Measurements from ENCODE around the gene POMGNT2.

POMGNT2 gene

DNA sequence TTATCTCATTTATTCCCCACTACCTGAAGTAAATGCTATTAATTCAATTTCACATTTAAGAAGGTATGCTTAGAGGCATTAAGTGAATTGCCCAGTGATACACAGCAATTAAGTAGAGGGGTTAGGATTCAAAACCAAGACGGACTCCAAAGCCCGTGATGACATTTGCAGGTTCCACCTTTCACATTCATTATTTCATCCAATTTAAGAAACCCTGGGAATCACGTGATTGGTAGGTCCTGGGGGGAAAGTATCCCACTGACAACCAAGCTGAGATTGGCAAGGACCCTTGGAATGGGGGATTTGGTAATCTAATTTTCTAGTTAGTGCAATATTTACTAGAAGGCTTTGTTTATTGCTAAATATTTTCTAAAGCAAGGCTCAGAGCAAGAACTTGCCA lies 1.8 kb downstream of the POMGNT2 start:
- in situ Hi-C loops (cut with HindIII; ENCODE audit: low sequenced_read_pairs): loop anchor here (10.0 kb wide), 2 partner anchors 139 to 189 kb away; no protein-coding TSS in a partner anchor

DNA sequence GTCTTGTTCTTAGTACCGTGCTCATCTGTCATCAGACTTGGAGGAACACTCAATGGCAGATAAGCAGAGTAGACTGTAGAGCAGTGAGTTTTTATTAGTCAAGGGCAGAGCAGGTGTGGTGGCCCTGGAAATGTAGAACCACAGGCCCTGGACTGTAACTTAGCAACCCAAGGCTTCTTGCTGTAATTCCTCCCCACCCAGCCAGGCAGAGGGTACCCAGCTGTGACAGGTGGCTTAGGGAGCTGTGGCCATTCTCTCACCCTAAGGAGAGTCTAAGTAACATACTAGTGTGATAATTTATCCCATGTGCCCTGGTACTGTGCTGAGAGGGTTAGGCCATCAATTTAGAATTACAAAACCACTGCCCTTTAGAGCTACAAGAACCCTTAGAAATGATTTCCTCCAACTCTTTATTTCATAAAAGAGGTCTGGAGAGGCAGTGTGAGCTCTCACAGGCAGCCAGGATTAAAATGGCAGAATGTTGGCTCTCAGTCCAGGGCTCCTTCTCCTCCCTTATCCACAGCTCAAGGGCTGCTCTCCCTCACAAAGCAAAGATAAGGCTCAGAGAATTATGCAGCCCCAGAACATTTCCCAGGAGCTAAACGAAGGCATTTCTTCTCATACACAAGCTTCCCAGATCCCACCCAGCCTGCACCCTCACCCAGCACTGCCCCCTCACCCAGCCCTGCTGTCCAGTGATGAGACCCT lies 3.0 kb downstream of the POMGNT2 start:
- in situ Hi-C loops (cut with HindIII; ENCODE audit: low sequenced_read_pairs): loop anchor here (10.0 kb wide), 2 partner anchors 138 to 188 kb away; no protein-coding TSS in a partner anchor

- in situ Hi-C loops (cut with HindIII; ENCODE audit: low sequenced_read_pairs): no loop called here
Observed at GRCh38 chr3:43098761-43099160, 7.1 kb downstream of the POMGNT2 start.

DNA sequence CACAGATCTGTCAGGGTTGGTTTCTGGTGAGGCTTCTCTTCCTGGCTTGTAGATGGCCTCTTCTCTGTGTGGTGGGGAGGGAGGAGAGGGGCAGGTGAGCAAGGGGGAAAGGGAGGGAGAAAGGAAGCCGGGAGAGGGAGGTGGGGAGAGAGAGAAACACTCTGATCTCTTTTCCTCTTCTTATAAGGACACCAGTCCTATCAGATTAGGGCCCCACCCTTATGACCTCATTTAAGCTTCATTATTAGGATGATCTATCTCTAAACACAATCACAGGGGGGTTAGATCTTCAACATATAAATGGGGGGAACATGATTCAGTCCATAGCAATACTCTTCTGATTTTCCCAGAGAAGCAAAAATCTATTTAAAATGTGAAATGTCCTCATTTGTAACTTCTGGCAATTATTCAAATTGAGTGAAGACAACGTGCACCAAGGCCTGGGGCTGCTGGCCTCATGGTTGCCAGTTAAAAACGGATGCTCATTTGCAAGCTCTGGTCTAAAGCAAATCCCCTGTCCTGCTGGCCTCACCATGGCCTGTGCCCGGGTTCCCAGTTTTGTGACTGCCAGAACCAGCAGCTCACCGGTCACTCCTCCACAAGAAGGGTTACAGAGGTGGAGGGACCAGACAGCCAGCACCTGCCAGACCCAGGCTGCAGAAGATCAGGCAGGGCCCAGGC lies 8.3 kb downstream of the POMGNT2 start:
- in situ Hi-C loops (cut with HindIII; ENCODE audit: low sequenced_read_pairs): no loop called here

- in situ Hi-C loops (cut with HindIII; ENCODE audit: low sequenced_read_pairs): no loop called here
Observed at GRCh38 chr3:43096761-43097160, 9.1 kb downstream of the POMGNT2 start.

- in situ Hi-C loops (cut with HindIII; ENCODE audit: low sequenced_read_pairs): no loop called here
Observed at GRCh38 chr3:43095370-43095769, 10.5 kb downstream of the POMGNT2 start.

GRCh38 chr3:43094851-43095250 lies 11.0 kb downstream of the POMGNT2 start:
- in situ Hi-C loops (cut with HindIII; ENCODE audit: low sequenced_read_pairs): no loop called here

GRCh38 chr3:43094381-43094780 lies 11.5 kb downstream of the POMGNT2 start:
- in situ Hi-C loops (cut with HindIII; ENCODE audit: low sequenced_read_pairs): no loop called here

DNA sequence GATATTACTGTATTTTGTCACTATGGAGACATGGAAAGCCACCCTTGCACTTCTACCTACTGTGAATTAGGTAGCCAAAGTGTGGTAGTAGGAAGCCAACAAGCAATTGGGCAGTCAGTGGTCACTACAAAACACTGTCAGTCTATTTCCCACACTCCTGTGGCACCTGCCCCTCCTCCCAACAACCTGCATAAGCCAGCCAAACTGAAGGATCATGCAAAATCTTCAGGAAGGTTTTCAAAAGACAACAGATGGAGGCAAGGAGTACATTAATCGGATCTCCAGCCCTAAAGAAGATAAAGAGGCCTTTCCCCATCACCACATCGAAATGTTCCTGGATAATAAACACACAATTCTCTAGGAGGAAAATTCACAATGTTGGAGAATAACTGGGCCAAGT lies 11.9 kb downstream of the POMGNT2 start:
- in situ Hi-C loops (cut with HindIII; ENCODE audit: low sequenced_read_pairs): no loop called here

DNA sequence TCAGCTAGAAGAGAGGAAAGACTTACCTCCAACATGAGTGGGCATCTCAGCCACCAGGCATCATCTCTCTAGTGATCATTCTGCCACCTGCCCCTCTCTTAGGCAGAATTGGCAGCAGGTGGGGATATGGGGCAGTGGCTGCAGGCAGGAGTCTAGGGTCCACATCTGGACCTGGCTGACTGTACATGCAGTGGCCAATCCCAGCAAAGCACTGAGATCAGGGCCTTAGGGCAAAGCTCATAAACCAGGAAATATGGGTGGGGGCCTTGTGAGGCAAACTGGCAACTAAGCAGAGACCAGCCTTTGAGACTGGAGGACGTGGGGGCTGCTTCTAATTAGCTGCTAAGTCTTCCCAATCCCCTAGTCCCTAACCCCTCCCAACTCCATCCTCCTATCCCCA lies 12.9 kb downstream of the POMGNT2 start:
- in situ Hi-C loops (cut with HindIII; ENCODE audit: low sequenced_read_pairs): no loop called here

- in situ Hi-C loops (cut with HindIII; ENCODE audit: low sequenced_read_pairs): no loop called here
Observed at GRCh38 chr3:43091481-43091880, 14.4 kb downstream of the POMGNT2 start.

DNA sequence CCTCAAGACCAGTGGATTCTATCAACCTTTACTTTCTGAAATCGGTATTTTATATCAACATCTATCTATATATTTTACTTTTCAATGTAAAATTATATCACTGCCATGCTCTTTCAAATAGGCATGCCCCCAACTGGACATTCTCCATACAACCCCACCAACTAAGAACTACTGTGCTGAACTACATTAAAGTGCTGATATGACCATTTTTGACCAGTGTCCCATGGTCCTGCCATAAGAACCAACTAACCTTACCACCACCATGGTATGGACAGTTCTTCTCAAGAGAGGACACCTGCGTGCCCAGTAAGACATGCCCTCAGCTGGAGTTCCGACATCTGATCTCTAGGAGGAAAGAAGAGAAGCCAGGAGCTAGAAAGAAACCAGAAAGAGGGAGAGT lies 15.6 kb downstream of the POMGNT2 start:
- in situ Hi-C loops (cut with HindIII; ENCODE audit: low sequenced_read_pairs): no loop called here

- in situ Hi-C loops (cut with HindIII; ENCODE audit: low sequenced_read_pairs): no loop called here
Observed at GRCh38 chr3:43089081-43089480, 16.8 kb downstream of the POMGNT2 start.

DNA sequence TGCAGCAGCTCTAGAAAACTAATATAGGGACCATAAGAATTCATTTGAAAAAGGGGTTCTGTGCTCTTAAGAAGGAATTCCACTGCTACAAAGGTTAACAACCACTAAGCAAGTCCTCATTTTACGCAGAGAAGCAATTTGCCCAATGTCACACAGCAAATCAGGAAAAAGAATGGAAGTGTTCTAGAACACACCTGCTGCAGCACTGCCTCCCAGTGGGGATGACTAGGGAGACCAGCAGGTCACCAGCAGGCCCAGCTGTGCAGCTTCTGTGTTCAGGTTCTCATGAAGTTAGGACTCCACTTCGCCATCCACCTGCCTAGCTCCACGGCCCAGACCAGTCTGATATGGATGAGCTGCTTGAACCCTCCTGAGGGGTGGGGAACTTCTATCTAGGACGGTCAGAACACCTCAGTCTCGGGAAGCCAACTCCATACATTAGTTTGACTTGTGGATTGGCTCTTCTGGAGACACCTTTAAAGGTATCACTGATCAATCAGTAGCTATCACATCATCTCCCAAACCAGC lies 18.6 kb downstream of the POMGNT2 start:
- in situ Hi-C loops (cut with HindIII; ENCODE audit: low sequenced_read_pairs): no loop called here

DNA sequence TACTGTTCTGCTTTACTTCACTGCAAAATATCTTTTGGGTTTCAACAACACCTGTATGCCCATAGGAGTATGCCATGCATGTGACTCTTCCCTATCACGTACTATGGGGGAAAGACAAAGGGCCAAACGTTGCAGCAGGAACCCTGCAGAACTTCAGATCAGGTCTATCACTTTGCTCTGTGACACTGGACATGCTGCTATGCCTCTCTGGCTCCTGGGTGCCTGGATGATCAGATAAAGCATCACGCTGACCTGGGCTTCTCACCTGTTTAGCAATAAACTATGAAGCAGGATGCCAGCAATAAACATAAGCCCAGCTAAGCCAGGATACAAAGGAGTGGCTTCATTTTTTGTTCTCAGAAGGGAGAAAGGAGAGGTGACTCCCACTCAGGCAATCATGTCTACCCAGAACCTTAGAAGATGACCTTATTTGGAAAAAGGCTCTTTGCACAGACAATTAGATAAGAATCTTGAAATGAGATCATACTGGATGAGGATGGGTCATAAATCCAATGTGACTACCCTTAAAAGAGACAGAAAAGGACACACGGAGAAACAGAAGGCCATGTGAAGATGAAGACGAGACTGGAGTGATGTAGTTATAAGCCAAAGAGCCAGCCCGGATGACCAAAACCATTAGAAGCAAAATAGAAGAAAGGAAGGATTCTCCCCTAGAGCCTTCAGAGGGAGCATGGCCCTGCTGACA lies 19.3 kb downstream of the POMGNT2 start:
- in situ Hi-C loops (cut with HindIII; ENCODE audit: low sequenced_read_pairs): no loop called here

GRCh38 chr3:43082457-43082856 lies 23.4 kb downstream of the POMGNT2 start:
- in situ Hi-C loops (cut with HindIII; ENCODE audit: low sequenced_read_pairs): no loop called here

DNA sequence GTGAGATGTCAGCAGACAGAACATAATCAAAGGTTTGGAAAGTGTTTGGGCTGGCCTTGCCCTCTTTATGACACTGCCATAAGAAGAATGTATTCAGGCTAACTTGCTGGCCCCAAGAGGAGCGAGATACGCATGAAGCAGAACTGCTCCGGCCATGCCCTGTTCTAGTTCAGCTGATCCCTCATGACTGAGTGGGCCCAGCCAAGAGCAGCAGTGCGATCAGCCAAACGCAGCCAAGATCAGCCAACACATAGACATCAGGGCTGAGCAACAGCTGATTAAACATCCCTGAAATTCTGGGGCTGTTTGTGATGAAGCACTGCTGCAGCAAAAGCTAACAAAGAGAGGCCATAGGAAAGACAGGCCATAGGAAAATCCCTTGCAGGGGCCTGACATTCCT lies 24.1 kb downstream of the POMGNT2 start:
- in situ Hi-C loops (cut with HindIII; ENCODE audit: low sequenced_read_pairs): no loop called here

DNA sequence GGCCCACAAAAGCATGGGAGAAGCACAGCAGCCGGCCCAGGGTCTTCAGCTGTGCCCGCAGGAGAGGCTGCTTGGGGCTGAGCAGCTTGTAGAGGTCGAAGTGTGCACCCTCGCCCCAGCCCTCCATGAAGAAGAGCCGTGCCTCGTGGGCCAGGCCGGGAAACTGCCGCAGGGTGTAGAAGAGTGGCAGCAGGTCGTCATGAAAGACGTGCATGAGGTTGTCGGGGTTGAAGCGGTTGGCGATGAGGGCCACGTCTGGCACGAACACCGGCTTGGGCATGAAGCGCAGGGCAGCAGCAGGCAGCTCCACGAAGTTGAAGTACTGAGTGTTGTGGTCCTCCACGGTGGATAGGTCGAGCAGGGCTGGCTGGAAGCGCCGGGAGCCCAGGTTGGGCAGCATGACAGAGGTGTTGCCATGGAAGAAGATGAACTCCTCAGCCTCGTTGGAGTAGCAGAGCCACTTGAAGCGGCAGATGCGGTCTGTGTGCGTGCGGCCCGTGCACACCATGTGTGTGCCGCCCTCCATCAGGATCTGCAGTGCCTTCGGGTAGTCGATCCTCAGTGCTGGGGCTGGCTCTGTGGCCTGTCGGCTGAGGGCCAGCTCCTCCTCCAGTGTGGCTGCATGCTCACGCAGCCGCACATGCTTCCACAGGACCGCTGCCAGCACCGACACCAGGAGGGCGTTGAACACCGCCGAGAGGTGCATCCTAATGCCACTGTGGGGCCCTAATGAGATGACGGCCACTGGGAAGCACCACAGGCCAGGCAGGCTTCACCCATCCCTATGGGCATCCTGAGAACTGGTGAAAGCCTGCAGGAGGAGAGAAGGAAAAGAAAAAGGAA lies 24.9 kb downstream of the POMGNT2 start:
- in situ Hi-C loops (cut with HindIII; ENCODE audit: low sequenced_read_pairs): no loop called here

DNA sequence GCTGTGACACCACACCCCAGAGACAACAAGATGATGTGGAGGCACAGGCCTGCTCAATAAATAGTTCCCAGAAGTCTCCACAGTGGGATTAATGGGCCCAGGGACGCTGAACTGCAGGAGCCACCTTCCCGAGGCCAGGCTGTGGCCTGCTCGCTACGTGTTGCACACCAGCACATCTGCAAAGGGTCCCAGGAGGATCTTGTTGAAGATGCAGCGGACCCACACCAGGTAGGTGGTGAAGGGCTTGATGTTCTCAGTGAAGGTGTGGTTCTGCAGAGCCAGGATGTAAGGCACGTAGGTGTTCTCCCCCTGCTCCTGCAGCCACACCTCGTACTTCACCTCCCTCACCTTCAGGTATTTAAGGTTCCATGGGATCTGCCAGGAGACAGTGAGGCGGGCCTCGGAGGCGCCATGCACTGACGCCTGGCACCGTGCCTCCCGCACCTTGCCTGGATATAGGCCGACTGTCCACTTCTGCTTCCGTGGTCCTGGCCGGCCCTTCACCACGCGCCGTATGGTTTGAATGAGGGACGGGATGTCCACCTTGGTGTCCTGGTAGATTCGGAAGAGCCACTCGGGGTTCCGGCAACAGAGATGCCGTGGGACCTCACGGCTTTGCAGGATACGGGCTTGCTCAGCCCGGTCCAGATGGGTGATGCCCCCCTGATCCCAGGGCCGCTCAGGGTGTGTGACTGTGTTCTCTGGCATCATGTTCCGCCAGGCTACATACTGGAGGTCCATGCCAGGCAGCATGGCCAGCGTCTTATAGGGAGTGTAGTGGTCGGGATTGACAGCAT lies 26.1 kb downstream of the POMGNT2 start:
- in situ Hi-C loops (cut with HindIII; ENCODE audit: low sequenced_read_pairs): no loop called here

- in situ Hi-C loops (cut with HindIII; ENCODE audit: low sequenced_read_pairs): no loop called here
Observed at GRCh38 chr3:43077707-43078106, 28.2 kb downstream of the POMGNT2 start.

Data from DLD1 (cell line).